Activated CD4-positive, alpha-beta T cell treated with anti-CD3 and anti-CD28 coated beads, Interleukin-2, amount 10 ng/mL, durations not matched to agents 24 days and 14 days (primary cell): ENCODE measurements around the gene KCNRG. TPM values are rescaled to one million over a fixed set of nuclear protein-coding genes. Genes with fewer than 3 reads are reported as not detected.
A peak's percentile ranks its signal among the peaks of the same experiment; 100 is the strongest.

Source experiments
- DNase-seq: peaks from one replicate; pipeline ENCODE4 v3.0.0; 2022
- H3K27ac Mint-ChIP-seq: one replicate; pipeline ENCODE4 v1.8.0; 2022; ENCODE audit warnings: mild to moderate bottlenecking, mixed read lengths
- H3K27me3 Mint-ChIP-seq: one replicate; pipeline ENCODE4 v1.8.0; 2022; ENCODE audit warnings: mixed read lengths
- H3K36me3 Mint-ChIP-seq: one replicate; pipeline ENCODE4 v1.8.0; 2022; ENCODE audit warnings: low read depth, mild to moderate bottlenecking, mixed read lengths
- H3K4me1 Mint-ChIP-seq: one replicate; pipeline ENCODE4 v1.8.0; 2021; ENCODE audit warnings: mixed read lengths
- H3K4me3 Mint-ChIP-seq: one replicate; pipeline ENCODE4 v1.8.0; 2022; ENCODE audit warnings: mild to moderate bottlenecking, moderate library complexity, mixed read lengths
- H3K9me3 Mint-ChIP-seq: one replicate; pipeline ENCODE4 v1.8.0; 2021; ENCODE audit warnings: mixed read lengths
- intact Hi-C: fragments of 100-400 bp; cut with micrococcal nuclease; formaldehyde crosslinking; loops from one replicate; pipeline ENCODE4 v1.15.1; 2023
- total RNA-seq: library from RNA; stranded (reverse); gene quantifications from 2 replicates; pipeline ENCODE4 v1.2.3, GENCODE V29; 2022

Gene KCNRG
- total RNA-seq, 1 donor from 2014 or later = not detected

DNA sequence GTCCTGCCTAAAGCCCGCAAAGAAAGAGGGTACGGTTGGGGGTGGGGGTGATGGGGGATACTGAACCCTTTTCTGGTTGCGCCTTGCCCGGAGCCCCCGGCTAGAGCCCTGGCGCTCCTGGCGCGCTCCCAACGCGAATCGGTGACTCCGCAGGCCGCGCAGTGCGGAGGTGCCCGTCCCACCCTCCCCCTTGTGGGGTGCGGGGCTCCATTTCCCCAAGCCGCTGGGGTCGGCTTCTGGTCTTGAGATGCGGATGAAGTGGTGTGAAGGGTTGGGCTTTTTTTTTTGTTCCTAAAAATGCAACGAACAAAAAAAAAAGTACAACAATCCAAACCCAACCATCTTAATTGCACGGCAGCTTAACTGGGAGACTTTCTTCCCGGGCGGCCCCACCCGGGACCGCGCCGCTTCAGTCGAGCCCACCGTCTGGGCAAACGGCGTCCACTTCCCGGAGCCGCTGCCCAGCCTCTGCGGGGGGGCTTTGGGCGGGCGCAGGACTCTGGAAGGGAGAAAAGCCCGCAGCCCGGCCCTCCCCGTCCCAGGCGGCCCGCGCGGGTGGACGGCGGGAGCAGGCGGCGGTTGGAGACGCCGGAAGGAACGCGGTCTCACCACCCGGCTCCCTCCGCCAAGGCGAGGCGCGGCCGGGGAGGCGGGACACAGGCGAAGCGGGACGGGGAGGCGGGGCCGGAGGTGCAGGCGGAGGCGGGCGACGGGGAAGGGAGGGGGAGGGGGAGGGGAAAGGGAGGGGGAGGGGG lies 18.9 kb upstream of the KCNRG start:
- peaks cover 32% of the 10 kb centered on the region for H3K4me1 Mint-ChIP-seq
- peak overlapping the region; percentile 60 for H3K4me3 Mint-ChIP-seq
- H3K9me3 Mint-ChIP-seq = no peaks in the 10 kb centered on the region
- H3K27ac Mint-ChIP-seq = peak overlapping the region; percentile 81
- H3K27me3 Mint-ChIP-seq = no peaks in the 10 kb centered on the region
- H3K36me3 Mint-ChIP-seq = peaks cover 44% of the 10 kb centered on the region
- peak; percentile 97 for DNase-seq
- intact Hi-C loops = loop anchor here (2.0 to 5.0 kb wide), 5 partner anchors 204 to 896 kb away; partner anchors contain the start of genes EBPL and KPNA3

DNA sequence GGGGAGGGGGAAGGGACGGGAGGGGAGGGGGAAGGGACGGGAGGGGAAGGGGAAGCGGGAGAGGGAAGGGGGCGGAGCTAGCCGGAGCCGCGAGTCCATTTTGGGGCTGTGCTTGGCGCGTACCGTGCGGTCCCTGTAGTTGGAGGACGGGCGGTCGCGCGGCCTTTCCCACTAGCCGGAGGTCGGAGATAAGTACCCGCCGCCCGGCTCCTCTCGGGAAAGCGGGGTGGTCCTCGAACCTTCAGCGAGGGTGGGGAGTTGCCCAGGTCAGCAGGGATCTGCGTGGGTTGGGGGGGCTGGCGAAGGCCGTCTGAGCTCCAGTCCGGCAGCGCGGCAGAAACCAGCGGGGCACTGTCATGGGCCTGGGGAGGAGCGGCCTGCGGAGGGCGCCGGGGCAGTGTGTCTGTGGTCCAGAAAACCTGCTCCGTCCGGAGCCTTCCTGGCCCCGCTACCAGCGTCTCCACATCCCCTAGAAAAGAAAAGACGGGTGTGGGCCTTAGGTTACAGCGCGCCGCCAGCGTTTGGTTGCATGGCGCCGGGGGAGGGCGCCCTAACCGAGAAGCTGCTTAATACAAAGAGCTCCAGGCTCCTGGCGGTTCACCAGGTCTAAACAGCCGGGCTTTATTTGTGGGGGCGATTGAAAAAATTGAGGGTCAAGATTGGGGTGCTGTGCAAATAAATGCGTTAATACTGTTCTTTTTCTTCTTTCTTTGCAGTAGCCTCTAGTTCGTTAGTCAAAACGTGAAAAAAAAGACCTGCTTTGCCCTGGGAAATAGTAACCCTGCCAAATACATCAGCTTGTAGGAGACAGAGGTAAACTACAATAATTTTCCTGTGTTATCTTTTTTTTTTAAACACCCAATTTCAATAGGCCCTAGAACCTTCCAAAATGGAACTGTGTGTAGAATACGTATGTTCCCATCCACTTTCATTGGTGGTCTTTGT lies 18.0 kb upstream of the KCNRG start, which contains the start of gene TRIM13:
TRIM13 (plus strand) TSS at position 92 of the 945 bp plus-strand sequence. CDS start 14,899 bp downstream, outside the sequence.
- Mint-ChIP-seq H3K27ac (peak within 1 kb of the TSS; percentile 95), H3K36me3 (peaks cover 41% of the 10 kb centered on the region), H3K27me3 (no peaks in the 10 kb centered on the region), H3K4me3 (peak within 1 kb of the TSS; percentile 88), H3K9me3 (no peaks in the 10 kb centered on the region), H3K4me1 (peaks cover 36% of the 10 kb centered on the region)
- peak; percentile 95 for DNase-seq
- intact Hi-C loops = loop anchor here (1.0 to 5.0 kb wide), 10 partner anchors 61 to 914 kb away; partner anchors contain the start of genes EBPL, KPNA3 and SPRYD7

DNA sequence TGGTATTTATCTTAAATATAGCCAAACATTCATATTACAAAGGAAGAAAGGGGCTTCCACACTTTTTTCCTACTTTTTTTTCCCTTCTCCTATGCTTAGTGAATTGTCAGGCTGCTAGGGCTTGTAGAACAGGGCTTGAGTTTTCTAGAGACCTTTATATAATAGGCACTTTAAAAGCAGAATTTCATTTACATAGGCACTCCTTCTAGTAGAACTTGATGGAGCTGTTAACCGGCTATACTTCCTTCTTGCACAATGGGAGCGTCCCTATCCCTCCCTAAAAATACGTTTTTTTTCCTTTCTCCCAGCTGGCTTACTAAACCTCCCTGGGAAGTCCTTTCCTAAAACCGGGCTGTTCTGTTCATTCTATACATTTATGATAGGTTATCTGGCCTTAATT lies 17.3 kb upstream of the KCNRG start:
- Mint-ChIP-seq H3K9me3 (no peaks in the 10 kb centered on the region), H3K4me3 (peak overlapping the region; percentile 88), H3K4me1 (peaks cover 36% of the 10 kb centered on the region), H3K27me3 (no peaks in the 10 kb centered on the region), H3K27ac (peak overlapping the region; percentile 65), H3K36me3 (peaks cover 42% of the 10 kb centered on the region)
- intact Hi-C loops = loop anchor here (1.0 to 5.0 kb wide), 10 partner anchors 62 to 913 kb away; partner anchors contain the start of genes EBPL, KPNA3 and SPRYD7
- no peak for DNase-seq

DNA sequence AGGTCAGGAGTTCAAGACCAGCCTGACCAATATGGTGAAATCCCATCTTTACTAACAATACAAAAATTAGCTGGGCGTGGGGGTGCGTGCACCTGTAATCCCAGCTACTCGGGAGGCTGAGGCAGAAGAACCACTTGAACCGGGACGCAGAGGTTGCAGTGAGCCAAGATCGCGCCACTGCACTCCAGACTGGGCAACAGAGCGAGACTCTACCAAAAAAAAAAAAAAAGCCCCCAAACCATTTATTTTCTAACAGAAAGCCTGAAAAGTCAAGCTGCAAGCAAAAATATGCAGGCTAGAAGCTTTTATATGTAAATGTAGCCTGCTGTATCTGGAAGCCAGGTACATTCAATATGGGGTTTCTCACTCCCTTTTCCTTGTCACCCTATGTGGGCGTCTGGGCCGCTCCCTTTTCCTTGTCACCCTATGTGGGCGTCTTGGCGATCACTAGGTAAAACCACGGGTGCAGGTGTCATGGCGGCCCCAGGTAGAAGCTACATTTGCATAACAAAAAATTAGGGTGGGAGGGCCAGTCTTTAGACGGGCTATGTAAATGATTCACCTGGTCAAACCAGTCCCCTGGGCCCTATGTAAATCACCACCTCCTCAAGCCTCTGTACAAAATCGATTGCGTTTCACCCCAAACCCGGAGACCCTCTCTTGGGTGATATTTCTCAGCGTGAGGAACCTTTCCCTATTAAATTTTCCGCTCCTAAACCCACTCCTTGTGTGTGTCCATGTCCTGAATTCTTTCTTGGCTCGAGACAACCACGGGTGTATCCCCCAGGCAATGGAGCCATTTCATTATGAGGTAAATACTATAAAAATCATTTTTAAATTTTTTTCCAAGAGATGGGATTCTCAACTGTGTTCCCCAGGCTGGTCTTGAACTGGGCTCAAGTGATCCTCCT lies 16.3 kb upstream of the KCNRG start:
- intact Hi-C loops = loop anchor here (5.0 kb wide), 3 partner anchors 238 to 893 kb away; no protein-coding TSS in a partner anchor
- no peaks in the 10 kb centered on the region for H3K9me3 Mint-ChIP-seq
- no peak overlapping the region for H3K27ac Mint-ChIP-seq
- H3K4me3 Mint-ChIP-seq = peak overlapping the region; percentile 88
- no peaks in the 10 kb centered on the region for H3K27me3 Mint-ChIP-seq
- peaks cover 36% of the 10 kb centered on the region for H3K4me1 Mint-ChIP-seq
- H3K36me3 Mint-ChIP-seq = peaks cover 42% of the 10 kb centered on the region
- DNase-seq = no peak

DNA sequence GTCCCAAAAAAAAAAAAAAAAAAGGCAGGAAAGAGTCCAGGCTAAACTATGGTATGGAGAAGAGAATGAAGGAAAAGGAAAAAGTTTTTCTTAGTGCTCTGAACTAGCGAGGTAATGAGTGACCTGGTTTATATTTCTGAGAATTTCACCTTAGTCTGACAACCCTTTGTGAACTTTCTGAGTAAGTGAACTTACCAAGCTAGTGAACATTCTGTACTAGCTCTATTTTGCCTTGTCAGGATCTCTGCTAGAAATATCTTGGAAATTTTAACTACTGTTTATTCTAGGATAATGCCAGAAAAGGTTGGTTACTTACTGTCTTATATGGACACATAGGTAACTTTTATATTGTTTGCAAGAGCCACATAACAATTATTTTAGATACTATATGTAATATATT lies 14.0 kb upstream of the KCNRG start:
- intact Hi-C loops = no loop called here
- H3K4me3 Mint-ChIP-seq = no peak overlapping the region
- H3K27me3 Mint-ChIP-seq = no peaks in the 10 kb centered on the region
- H3K27ac Mint-ChIP-seq = no peak overlapping the region
- H3K9me3 Mint-ChIP-seq = no peaks in the 10 kb centered on the region
- peaks cover 53% of the 10 kb centered on the region for H3K36me3 Mint-ChIP-seq
- H3K4me1 Mint-ChIP-seq = peaks cover 34% of the 10 kb centered on the region
- DNase-seq = no peak

- H3K4me1 Mint-ChIP-seq = peaks cover 11% of the 10 kb centered on the region
- peaks cover 54% of the 10 kb centered on the region for H3K36me3 Mint-ChIP-seq
- intact Hi-C loops = no loop called here
- no peaks in the 10 kb centered on the region for H3K9me3 Mint-ChIP-seq
- peak overlapping the region; percentile 38 for H3K27ac Mint-ChIP-seq
- no peak overlapping the region for H3K4me3 Mint-ChIP-seq
- no peak for DNase-seq
- H3K27me3 Mint-ChIP-seq = no peaks in the 10 kb centered on the region
Observed at GRCh38 chr13:50006426-50007135, 8.7 kb upstream of the KCNRG start.

DNA sequence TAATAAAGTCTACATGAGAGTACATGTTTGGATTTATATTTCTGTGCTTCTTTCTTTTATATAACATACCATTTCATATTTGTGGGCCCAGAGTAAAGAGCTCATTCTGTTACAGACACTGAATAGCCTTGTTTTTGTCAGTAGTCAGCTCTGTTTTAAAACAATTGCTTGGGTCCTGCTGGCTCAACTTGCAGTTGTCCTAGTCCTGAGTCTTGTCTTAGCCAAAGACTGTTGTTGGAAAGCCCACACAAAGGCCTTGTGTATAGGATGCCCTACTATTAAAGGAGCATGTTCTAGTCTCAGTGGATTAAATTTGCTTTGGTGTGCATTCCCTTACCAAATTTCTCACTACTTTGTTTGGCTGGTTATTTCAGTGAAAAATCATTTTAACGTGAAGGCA lies 3.8 kb upstream of the KCNRG start:
- Mint-ChIP-seq H3K4me3 (no peak overlapping the region), H3K27ac (no peak overlapping the region), H3K27me3 (no peaks in the 10 kb centered on the region), H3K9me3 (no peaks in the 10 kb centered on the region), H3K4me1 (peaks cover 12% of the 10 kb centered on the region), H3K36me3 (peaks cover 70% of the 10 kb centered on the region)
- intact Hi-C loops = no loop called here
- DNase-seq = no peak

DNA sequence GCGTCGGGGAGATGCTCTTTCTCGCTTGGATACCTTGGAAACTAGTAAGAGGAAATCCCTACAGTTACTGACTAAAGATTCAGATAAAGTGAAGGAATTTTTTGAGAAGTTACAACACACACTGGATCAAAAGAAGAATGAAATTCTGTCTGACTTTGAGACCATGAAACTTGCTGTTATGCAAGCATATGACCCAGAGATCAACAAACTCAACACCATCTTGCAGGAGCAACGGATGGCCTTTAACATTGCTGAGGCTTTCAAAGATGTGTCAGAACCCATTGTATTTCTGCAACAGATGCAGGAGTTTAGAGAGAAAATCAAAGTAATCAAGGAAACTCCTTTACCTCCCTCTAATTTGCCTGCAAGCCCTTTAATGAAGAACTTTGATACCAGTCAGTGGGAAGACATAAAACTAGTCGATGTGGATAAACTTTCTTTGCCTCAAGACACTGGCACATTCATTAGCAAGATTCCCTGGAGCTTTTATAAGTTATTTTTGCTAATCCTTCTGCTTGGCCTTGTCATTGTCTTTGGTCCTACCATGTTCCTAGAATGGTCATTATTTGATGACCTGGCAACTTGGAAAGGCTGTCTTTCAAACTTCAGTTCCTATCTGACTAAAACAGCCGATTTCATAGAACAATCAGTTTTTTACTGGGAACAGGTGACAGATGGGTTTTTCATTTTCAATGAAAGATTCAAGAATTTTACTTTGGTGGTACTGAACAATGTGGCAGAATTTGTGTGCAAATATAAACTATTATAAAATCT lies 2.7 kb upstream of the KCNRG start:
- intact Hi-C loops = no loop called here
- Mint-ChIP-seq H3K4me3 (no peak overlapping the region), H3K27ac (no peak overlapping the region), H3K36me3 (peaks cover 70% of the 10 kb centered on the region), H3K27me3 (no peaks in the 10 kb centered on the region), H3K4me1 (peaks cover 14% of the 10 kb centered on the region), H3K9me3 (no peaks in the 10 kb centered on the region)
- DNase-seq = no peak

GRCh38 chr13:50014386-50014785 lies 858 bp upstream of the KCNRG start:
- Mint-ChIP-seq H3K27ac (no peak overlapping the region), H3K4me3 (no peak overlapping the region), H3K4me1 (peaks cover 16% of the 10 kb centered on the region), H3K36me3 (peaks cover 77% of the 10 kb centered on the region), H3K9me3 (no peaks in the 10 kb centered on the region), H3K27me3 (no peaks in the 10 kb centered on the region)
- no peak for DNase-seq
- intact Hi-C loops = no loop called here

DNA sequence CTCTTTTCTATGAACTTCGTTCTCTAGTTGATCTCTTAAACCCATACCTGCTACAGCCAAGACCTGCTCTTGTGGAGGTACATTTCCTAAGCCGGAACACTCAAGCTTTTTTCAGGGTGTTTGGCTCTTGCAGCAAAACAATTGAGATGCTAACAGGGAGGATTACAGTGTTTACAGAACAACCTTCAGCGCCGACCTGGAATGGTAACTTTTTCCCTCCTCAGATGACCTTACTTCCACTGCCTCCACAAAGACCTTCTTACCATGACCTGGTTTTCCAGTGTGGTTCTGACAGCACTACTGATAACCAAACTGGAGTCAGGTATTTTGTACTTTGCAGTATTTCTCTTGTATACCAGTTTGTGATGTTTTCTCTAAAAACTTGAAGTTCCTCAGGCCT lies 506 bp downstream of the KCNRG start:
- DNase-seq = no peak
- peaks cover 16% of the 10 kb centered on the region for H3K4me1 Mint-ChIP-seq
- H3K9me3 Mint-ChIP-seq = no peaks in the 10 kb centered on the region
- H3K4me3 Mint-ChIP-seq = no peak overlapping the region
- H3K36me3 Mint-ChIP-seq = peaks cover 74% of the 10 kb centered on the region
- no peaks in the 10 kb centered on the region for H3K27me3 Mint-ChIP-seq
- H3K27ac Mint-ChIP-seq = peak overlapping the region; percentile 48
- intact Hi-C loops = no loop called here

- H3K27ac Mint-ChIP-seq = no peak overlapping the region
- DNase-seq = no peak
- H3K4me1 Mint-ChIP-seq = peaks cover 16% of the 10 kb centered on the region
- H3K4me3 Mint-ChIP-seq = no peak overlapping the region
- intact Hi-C loops = no loop called here
- no peaks in the 10 kb centered on the region for H3K27me3 Mint-ChIP-seq
- H3K36me3 Mint-ChIP-seq = peaks cover 67% of the 10 kb centered on the region
- no peaks in the 10 kb centered on the region for H3K9me3 Mint-ChIP-seq
Observed at GRCh38 chr13:50016444-50016843, 1.2 kb downstream of the KCNRG start.

GRCh38 chr13:50017819-50018218 lies 2.6 kb downstream of the KCNRG start:
- intact Hi-C loops = no loop called here
- no peak for DNase-seq
- Mint-ChIP-seq H3K27ac (no peak overlapping the region), H3K4me3 (no peak overlapping the region), H3K4me1 (peaks cover 16% of the 10 kb centered on the region), H3K9me3 (no peaks in the 10 kb centered on the region), H3K27me3 (no peaks in the 10 kb centered on the region), H3K36me3 (peaks cover 53% of the 10 kb centered on the region)
